ENCODE measurements around the gene NEK3.
"Not testable (repeated sequence)": the region's sequence is repeated elsewhere in the genome, so short reads cannot be mapped to it uniquely, and the experiment has no call there.

NEK3 gene

DNA sequence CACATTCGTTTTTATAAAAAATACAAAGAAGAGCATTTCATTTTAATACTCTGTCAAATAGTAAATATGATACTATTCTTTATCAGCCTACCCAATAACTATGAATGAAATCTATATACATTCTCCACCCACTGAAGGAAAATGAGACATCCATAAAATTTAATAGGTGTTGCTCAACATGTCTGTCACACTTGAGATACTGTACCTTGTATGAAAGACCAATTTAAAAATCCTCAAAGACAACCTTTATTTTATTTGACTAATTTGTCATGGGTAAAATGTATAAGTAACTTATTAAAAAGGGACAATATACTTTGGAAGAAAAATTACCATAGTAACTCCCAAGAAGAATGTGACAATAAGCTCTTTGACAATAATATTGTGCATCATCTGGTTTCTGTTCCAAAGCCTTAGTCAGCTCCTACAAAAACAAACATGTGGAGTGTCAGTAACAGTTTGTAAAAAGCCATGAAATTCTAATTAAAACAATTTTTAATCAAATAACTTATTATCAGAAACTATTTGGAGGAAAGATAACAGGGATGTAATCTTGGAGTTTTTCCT lies 11.5 kb upstream of the NEK3 start:
- not testable (repeated sequence) for FAIRE-seq; DNase-seq (ENCODE audit: low spot score)

DNA sequence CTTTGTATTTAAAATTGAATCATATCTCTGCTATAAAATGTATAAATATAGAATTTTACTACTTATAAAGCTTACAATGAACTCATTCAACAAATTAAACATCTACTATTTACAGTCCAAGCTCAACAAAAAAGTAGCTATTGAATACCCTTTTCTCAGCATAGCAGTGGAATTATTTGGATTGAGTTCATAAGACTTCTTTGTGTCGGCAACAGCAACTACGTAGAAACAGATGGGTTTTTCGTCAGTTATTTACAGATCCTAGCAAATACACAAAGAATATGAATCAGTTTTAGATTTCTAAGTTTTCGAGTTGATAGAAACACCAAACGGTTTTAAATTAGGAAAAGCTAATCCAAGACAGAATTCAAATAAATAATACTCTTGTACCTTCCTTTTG lies 10.4 kb upstream of the NEK3 start:
- DNase-seq (ENCODE audit: low spot score) (no peak), FAIRE-seq (no peak)

DNA sequence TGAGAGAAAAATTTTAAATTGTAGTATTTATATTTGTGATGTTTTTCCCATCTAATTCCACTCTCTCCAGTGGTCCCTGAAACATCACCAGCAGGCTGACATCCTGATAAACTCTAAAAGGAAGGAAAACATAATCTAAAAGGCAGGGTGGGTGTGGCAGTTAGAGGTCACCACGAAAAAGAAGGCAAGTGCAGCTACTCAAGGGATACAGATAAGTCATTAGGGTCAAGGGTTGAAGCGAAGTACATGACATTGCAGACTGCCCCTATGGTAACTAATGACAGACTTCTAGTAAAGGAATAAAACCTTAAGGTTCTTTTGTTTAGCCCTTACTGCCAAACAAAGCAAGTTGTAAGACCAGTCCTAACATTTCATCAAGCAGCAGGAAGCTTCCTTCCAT lies 6.0 kb upstream of the NEK3 start:
- DNase-seq (ENCODE audit: low spot score), result no peak
- FAIRE-seq, result no peak

DNA sequence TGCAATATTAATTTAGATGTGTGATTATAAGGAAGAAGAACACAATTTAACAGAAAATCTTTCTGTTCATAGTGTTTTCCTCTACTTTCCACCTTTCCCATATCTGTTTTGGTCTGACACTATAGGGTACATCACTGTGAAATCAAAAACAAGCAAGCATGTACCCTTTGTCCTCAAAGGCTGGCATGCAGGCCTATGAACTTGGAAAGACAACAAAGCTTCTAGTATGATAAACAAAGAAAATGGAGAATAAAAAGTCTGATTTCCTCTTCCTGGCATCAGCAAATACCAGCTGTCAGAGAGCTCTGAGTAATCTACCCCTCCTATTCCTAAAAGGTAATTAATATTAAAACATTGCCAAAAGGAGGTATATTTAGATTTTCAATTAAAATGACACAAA lies 5.6 kb upstream of the NEK3 start:
- DNase-seq (ENCODE audit: low spot score), result no peak
- FAIRE-seq, result no peak

GRCh38 chr13:52163878-52164277 lies 4.5 kb upstream of the NEK3 start:
- DNase-seq (ENCODE audit: low spot score), result not testable (repeated sequence)
- FAIRE-seq, result peak; percentile 24

DNA sequence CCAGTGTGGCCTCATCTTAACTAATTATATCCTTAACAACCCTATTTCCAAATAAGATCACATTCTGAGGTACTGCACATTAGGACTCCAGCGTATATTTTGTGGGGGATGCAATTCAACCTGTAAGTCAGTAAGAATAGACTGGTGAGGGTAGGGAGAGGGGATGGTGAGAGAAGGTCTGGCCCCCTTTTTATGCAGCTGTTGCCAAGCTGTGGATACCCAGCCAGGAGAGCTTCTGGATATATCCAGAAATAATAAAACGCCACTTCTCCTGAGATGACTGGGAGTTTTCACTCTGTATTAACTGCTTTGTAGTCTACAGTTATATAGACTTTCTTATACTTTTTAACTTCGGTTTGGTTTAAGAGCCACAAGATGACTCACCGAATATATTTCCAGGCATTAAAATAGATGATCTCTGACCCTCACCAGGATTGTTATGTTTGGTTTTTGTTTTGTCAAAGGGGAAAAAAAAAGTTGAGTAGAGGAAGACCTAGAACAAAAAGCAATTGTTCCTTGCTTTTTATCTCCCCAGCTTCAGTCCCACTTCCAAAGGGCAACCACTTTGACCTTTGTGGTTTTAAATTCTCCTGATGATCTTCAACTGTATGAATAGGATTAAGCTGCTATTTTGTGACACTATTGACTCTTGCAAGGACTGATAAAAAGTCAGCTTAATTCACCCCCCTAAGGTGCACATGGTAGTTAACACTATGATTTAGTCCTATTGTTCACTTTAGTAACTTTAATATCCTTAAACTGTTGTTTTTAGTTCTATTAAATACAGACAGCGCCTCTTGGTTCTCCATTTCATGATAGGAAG lies 3.1 kb upstream of the NEK3 start:
- FAIRE-seq (peak; percentile 83), DNase-seq (ENCODE audit: low spot score) (peak; percentile 67)

DNA sequence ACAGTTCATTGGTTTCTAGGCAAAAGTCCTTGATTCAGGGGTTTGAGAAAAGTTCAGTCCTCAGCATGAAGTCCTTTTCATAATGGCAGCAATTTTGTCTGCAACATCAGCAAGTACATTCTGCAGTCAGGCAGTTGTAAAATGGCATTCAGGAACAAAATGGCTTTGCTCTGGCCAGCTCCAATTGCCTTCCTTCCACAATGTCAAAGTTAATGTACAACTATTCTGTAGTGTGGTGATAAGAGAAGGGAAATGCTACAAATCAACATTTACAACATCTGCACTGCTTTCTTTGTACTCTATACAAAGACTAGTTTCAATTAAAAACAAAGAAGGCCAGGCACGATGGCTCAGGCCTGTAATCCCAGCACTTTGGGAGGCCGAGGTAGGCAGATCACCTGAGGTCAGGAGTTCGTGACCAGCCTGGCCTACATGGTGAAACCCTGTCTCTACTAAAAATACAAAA lies 1.8 kb upstream of the NEK3 start:
- FAIRE-seq (no peak), DNase-seq (ENCODE audit: low spot score) (no peak)

- no peak for FAIRE-seq
These were observed 1.1 kb upstream of the NEK3 start for GRCh38 chr13:52160506-52160905.

DNA sequence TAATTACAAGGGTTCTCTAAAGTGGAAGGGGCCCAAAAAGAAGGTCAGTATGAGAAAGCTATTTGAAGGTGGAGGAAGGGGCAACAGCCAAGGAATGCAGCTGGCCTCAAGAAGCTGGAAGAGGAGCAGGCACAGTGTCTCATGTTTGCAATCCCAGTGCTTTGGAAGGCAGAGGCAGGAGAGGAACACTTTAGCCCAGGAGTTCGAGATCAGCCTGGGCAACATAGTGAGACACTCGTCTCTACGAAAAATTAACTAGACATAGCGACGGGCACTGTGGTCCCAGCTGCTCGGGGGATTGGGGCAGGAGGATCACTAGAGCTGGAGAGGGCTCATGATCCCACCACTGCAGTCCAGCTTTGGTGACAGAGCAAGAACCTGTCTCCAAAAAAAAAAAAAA lies 656 bp upstream of the NEK3 start:
- no peak for FAIRE-seq
- DNase-seq (ENCODE audit: low spot score), result no peak

More at GRCh38 chr13:52160506-52160905, 1.1 kb upstream of the NEK3 start:
- DNase-seq (ENCODE audit: low spot score), result no peak

GRCh38 chr13:52158629-52159158 lies 703 bp downstream of the NEK3 start:
- no peak for FAIRE-seq

GRCh38 chr13:52156724-52157261 lies 2.6 kb downstream of the NEK3 start:
- FAIRE-seq, result no peak
- no peak for DNase-seq (ENCODE audit: low spot score)

More at GRCh38 chr13:52158629-52159158, 703 bp downstream of the NEK3 start:
- no peak for DNase-seq (ENCODE audit: low spot score)

GRCh38 chr13:52155177-52155576 lies 4.2 kb downstream of the NEK3 start:
- FAIRE-seq (no peak), DNase-seq (ENCODE audit: low spot score) (no peak)

DNA sequence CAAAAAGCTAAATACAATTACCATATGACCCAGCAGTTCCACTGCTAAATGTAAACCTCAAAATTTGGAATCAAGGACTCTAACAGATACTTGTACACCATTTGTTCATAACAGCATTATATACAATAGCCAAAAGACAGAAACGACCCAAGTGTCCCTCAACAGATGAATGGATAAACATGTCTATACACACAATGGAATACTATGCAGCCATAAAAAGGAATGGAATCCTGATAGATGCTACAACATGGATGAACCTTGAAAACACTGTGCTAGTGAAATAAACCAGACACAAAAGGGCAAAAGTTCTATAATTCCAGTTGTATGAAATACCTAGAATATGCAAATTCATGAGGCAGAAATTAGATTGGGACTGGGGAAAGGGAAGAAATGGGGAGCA lies 12.2 kb downstream of the NEK3 start:
- FAIRE-seq (no peak), DNase-seq (ENCODE audit: low spot score) (no peak)

- FAIRE-seq (no peak), DNase-seq (ENCODE audit: low spot score) (no peak)
These were observed 18.1 kb downstream of the NEK3 start for GRCh38 chr13:52141299-52141698.

DNA sequence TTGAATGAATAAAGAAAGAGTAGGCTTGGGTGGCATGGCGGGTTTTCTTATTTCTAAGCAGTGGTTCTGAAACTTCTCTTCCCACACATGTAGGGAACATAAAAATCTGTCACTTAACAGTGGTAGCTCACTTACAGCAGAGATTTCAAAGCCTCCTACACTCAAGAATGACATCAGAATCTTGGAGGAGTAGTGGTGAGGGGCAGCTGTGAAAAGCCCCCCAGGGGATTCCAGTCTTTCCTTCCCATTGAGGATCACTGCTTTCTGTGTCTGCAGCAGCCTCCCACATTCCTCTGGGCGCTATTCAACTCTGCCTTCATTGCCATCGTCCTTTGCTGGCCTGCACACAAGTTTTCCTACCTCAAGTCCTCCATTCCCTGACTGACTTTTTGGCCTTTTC lies 21.9 kb downstream of the NEK3 start:
- no peak for FAIRE-seq
- DNase-seq (ENCODE audit: low spot score), result no peak

GRCh38 chr13:52136763-52137162 lies 22.6 kb downstream of the NEK3 start:
- DNase-seq (ENCODE audit: low spot score) (no peak), FAIRE-seq (no peak)

DNA sequence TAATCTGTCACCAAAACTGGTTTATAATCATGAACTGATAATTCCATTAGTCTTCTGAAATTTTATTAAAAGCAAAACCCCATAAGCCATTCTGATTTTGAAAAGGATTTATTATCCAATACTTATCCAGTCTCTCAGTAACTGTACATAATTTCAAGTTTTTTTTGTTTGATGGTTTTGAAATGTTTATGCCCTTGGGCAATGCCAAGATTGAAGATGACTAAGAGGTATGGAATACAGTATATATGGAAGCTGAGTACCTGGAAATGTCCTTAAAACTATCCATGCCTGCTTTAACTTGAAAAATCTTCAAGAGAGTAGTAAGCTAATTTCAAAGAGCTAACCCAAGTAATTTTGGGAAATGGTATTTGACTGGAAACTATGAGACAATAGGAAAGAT lies 28.8 kb downstream of the NEK3 start:
- FAIRE-seq, result no peak
- DNase-seq (ENCODE audit: low spot score), result no peak

- DNase-seq (ENCODE audit: low spot score) (no peak), FAIRE-seq (no peak)
These were observed 30.4 kb downstream of the NEK3 start, which contains the start of gene NEK5 for GRCh38 chr13:52128714-52129700. Gene NEK5 (minus strand): TSS chr13:52129073. CDS start chr13:52127482, 1,591 bp downstream.

GRCh38 chr13:52127783-52128702 lies 31.4 kb downstream of the NEK3 start:
- DNase-seq (ENCODE audit: low spot score), result peak; percentile 29
- peak; percentile 65 for FAIRE-seq

DNA sequence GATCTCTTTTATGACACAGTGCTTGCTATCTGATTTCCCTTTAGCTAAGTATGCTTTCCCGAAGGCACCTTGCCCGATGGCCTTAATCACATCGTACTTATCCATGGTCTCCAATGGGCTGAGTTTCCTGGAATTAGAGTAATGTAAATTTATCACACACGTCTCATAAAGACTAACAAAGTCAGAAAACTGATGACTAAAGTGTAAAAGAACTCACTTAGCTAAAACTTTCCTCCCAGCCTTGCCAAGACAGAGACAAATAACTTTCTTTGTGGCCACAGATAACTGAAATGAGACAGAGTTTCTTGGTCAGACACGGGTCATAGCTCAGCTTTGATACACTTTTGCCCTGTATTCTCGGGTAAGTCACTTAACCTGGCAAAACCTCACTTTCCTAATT lies 32.0 kb downstream of the NEK3 start:
- DNase-seq (ENCODE audit: low spot score) (no peak), FAIRE-seq (no peak)

All from RCC 7860 (cell line).